Purkinje cell (primary cell): ENCODE measurements around the gene KIR3DL3. TPM values are rescaled to one million over a fixed set of nuclear protein-coding genes. Genes with fewer than 3 reads are reported as not detected.

ENCODE experiments used
- polyA plus RNA-seq: library from polyadenylated mRNA; unstranded; fragments of >200 nt; fragmentation: Nextera tagmentation; gene quantifications from 2 replicates; pipeline ENCODE4 v1.2.1, GENCODE V29; 2014

Gene KIR3DL3
- not detected in 2 replicates for polyA plus RNA-seq

GRCh38 chr19:54724142-54724541 lies at the start of gene KIR3DL3:
Gene KIR3DL3 (plus strand): TSS chr19:54724442. CDS start chr19:54724497, 55 bp downstream.

GRCh38 chr19:54738306-54738705 lies 14.1 kb downstream of the KIR3DL3 start, which contains the start of gene KIR2DL3:
Gene KIR2DL3 (plus strand): TSS chr19:54738513. CDS start chr19:54738546, 33 bp downstream.

GRCh38 chr19:54769646-54770045 lies 45.4 kb downstream of the KIR3DL3 start, which contains the start of gene KIR2DL1:
Gene KIR2DL1 (plus strand): TSS chr19:54769793. CDS start chr19:54769851, 58 bp downstream.

Other genes with a start within 250 kb of the KIR3DL3 start
- gene LAIR2, start 221.6 kb upstream of the KIR3DL3 start, polyA plus RNA-seq, result not detected in 2 replicates
- gene LILRA2, start 150.7 kb upstream of the KIR3DL3 start, polyA plus RNA-seq, result not detected in 2 replicates
- gene LILRA1, start 130.8 kb upstream of the KIR3DL3 start, polyA plus RNA-seq, result not detected in 2 replicates
- gene LILRB1, start 94.0 kb upstream of the KIR3DL3 start, polyA plus RNA-seq, result not detected in 2 replicates
- not detected in 2 replicates for gene LILRB4, start 61.5 kb upstream of the KIR3DL3 start, polyA plus RNA-seq
- not detected in 2 replicates for gene KIR2DL3, start 14.1 kb downstream of the KIR3DL3 start, polyA plus RNA-seq
- not detected in 2 replicates for gene KIR2DL1, start 45.4 kb downstream of the KIR3DL3 start, polyA plus RNA-seq
- gene KIR2DL4, start 79.2 kb downstream of the KIR3DL3 start, polyA plus RNA-seq, result not detected in 2 replicates
- not detected in 2 replicates for gene KIR3DL1, start 92.0 kb downstream of the KIR3DL3 start, polyA plus RNA-seq
- gene KIR2DS4, start 108.2 kb downstream of the KIR3DL3 start, polyA plus RNA-seq, result not detected in 2 replicates
- gene KIR3DL2, start 126.0 kb downstream of the KIR3DL3 start, polyA plus RNA-seq, result not detected in 2 replicates
- not detected in 2 replicates for gene FCAR, start 149.8 kb downstream of the KIR3DL3 start, polyA plus RNA-seq
- not detected in 2 replicates for gene NCR1, start 181.7 kb downstream of the KIR3DL3 start, polyA plus RNA-seq
- not detected in 2 replicates for gene NLRP7, start 223.1 kb downstream of the KIR3DL3 start, polyA plus RNA-seq
- 0.27 TPM in 1 of 2 replicates, not detected in the other for gene NLRP2, start 241.9 kb downstream of the KIR3DL3 start, polyA plus RNA-seq